Fibroblast of upper back skin (primary cell): ENCODE data around the gene CHI3L1.

Experiments used
- DNase-seq: peaks from one replicate; pipeline ENCODE4 v3.0.0-alpha.2; 2013

Gene CHI3L1

GRCh38 chr1:203204756-203205155 is 18.3 kb upstream of the CHI3L1 start:
- DNase-seq = no peak

GRCh38 chr1:203202431-203203245 is 16.1 kb upstream of the CHI3L1 start:
- peak; percentile 85 for DNase-seq

GRCh38 chr1:203201516-203202205 is 15.2 kb upstream of the CHI3L1 start:
- no peak for DNase-seq

GRCh38 chr1:203200916-203201315 is 14.4 kb upstream of the CHI3L1 start:
- no peak for DNase-seq

- DNase-seq = peak; percentile 75
These were observed 13.5 kb upstream of the CHI3L1 start for GRCh38 chr1:203199816-203200571.

- DNase-seq = no peak
These were observed 12.9 kb upstream of the CHI3L1 start for GRCh38 chr1:203199481-203199815.

- DNase-seq = no peak
These were observed 12.5 kb upstream of the CHI3L1 start for GRCh38 chr1:203199002-203199401.

GRCh38 chr1:203197625-203198024 is 11.1 kb upstream of the CHI3L1 start:
- DNase-seq = peak; percentile 95

- DNase-seq = peak; percentile 15
These were observed 9.9 kb upstream of the CHI3L1 start for GRCh38 chr1:203196371-203196770.

GRCh38 chr1:203190949-203191348 is 4.4 kb upstream of the CHI3L1 start:
- no peak for DNase-seq

- peak; percentile 14 for DNase-seq
These were observed 3.4 kb upstream of the CHI3L1 start for GRCh38 chr1:203189951-203190352.

GRCh38 chr1:203188686-203189232 is 2.3 kb upstream of the CHI3L1 start:
- DNase-seq = no peak

GRCh38 chr1:203187689-203188264 is 1.3 kb upstream of the CHI3L1 start:
- no peak for DNase-seq

- no peak for DNase-seq
These were observed 791 bp upstream of the CHI3L1 start for GRCh38 chr1:203187304-203187685.

- no peak for DNase-seq
These were observed 436 bp downstream of the CHI3L1 start for GRCh38 chr1:203186091-203186445.

GRCh38 chr1:203185585-203185984 is 919 bp downstream of the CHI3L1 start:
- no peak for DNase-seq

GRCh38 chr1:203185061-203185461 is 1.4 kb downstream of the CHI3L1 start:
- no peak for DNase-seq

GRCh38 chr1:203184467-203184866 is 2.0 kb downstream of the CHI3L1 start:
- no peak for DNase-seq

- no peak for DNase-seq
These were observed 2.7 kb downstream of the CHI3L1 start for GRCh38 chr1:203183828-203184227.

GRCh38 chr1:203182387-203182953 is 4.0 kb downstream of the CHI3L1 start:
- DNase-seq = no peak

GRCh38 chr1:203181586-203182386 is 4.7 kb downstream of the CHI3L1 start:
- no peak for DNase-seq
